HG02763 (cell line): ENCODE results near the gene NKAPL.

Source experiments
- ATAC-seq: cut with Tn5 transposase; IDR thresholded peaks from one replicate; pipeline ENCODE4 v1.9.1; 2021; ENCODE audit warnings: mild to moderate bottlenecking, moderate library complexity; ENCODE audit not compliant: unreplicated experiment

NKAPL gene

DNA sequence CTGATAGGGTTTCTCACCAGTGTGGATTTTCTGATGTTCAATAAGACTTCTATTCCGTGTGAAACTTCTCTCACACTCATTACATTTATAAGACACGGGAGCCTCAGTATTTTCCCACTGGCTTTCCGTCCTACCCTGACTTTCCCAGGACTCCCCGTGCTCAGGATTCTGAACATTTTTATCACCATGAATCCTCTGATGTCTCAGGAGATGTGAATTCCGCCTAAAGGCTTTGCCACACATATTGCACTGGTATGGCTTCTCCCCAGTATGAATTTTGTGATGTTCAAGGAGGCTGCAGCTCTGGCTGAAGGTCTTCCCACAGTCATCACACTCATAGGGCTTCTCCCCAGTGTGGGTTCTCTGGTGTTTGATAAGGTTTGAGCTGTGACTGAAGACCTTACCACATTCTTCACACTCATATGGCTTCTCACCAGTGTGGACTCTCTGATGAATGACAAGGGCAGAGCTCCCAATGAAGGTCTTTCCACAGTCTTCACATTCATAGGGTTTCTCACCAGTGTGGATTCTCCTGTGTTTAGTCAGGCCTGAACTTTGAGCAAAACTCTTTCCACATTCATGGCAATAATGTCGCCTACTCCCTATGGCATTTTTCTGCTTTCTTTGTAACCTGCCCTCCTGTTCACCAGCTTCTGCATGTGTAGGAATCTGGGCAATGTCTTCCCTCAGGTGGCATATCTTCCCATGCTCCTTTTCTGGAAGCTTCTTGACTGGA lies 13.7 kb upstream of the NKAPL start:
- ATAC-seq: no peak

DNA sequence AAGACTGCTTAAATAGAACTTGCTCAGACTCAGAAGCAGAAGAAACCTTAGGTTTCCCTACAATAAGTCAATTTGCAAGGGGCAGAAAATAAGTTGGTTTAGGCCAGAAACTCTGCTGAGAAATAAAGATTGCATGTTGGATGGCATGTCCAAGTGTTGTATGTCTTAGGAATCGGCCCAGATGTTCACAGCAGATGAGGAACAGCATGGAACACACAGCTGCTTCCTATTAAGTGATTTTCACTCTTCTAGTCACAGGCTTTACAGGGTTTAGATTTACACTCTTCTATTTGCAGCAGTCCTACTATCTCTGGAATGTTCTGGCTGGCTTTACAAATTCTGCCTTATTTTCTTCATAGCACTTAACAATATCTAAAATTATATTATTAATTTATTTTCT lies 10.2 kb upstream of the NKAPL start:
- no peak for ATAC-seq

DNA sequence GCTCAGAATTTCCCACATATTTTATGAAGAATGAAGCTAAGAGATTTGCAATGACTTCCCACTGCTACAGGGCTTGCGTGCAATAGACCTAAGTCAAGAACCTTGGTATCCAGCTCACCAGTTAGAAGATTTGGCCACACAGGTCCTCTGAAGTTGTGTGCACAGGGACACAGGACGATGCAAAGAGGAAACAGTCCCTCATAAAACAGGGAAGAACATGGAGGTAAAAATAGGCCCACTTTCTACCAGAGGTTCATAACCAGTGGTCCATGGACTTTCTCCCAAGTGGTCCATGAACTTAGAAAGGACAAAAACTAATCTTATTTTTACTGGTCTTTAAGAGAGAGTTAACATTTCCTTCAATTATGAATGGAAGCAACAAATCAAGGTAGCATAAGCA lies 8.3 kb upstream of the NKAPL start:
- no peak for ATAC-seq

DNA sequence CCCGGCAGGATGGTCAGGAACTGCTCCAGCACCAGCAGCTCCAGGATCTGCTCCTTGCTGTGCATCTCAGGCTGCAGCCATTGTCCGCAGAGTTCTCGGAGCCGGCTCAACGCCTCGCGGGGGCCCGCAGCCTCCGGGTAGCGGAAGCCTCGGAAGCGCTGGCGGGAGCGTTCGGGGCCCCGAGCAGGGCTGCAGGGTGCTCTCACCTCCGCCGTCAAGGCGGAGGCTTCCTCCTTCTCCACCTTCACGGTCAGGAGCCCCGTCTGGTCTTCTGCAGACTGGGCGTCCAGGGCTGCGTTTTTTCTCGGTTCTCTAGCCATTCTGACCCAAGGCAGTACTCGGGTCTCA lies 7.5 kb upstream of the NKAPL start:
- peak; percentile 16 for ATAC-seq

DNA sequence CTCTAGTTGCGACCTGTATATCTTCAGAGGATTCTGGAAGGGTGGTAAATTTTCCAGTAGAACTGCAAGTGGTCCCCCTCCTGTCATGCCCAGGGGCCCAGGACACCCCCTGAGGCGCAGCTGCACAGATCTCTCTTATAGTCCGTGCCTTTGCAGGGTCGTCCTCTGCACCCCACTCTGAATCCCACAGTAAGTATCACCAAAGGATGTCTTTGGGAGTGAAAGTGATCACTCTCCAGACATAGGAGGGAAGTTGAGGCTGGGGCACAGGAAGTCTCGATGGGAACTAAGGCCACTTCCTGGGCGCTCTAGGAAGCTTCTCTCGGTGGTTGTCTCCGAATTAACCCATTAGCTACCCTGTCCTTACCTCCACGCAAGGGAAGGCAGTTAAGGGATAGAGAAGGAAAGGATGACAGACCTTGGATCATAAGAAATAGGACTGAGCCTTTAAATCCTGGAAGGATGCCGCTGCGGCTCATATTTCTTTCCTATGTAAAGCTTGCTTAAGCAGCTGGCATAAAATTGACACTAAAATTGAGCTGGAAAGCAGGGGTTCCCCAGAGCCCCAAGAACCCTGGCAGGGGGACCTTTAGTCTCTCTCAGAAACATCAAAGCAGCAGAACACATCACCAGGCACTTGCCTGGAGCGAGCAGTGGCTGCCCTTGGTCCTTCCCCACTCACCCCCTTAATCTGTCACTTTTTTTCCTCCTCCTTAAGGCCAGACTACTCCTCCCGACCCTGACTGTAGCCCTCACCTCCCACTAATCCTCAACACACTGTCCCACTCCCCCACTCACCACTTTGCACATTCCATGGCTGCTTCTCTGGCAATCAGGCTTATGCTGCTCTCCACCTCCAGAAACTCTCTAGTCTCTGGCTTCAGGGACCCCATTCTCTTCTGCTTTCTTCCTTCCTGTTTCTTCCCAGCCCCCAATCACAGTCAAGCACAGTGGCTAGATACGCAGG lies 6.8 kb upstream of the NKAPL start, which contains the start of gene ZKSCAN4:
Gene ZKSCAN4, minus strand, starts transcription at position 261 of the 967 bp plus-strand sequence. CDS start 289 bp downstream, outside the sequence.
- peak; percentile 81 for ATAC-seq

DNA sequence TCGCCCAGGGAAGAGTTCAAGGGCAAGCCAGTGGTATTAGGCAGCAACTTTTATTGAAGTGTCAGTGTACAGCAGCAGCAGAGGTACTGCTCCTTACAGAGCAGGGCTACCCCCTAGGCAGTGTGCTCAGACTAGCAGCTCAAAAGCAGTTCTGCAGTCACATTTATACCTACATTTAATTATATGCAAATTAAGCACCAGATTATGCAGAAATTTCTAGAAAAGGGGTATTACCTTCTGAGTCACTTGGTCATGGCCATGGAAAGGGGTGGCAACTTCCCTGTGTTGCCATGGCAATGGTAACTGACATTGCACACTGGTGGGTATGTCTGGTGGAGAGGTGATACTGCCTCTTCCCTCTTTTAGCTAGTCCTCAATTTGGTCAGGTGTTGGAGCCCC lies 5.0 kb upstream of the NKAPL start:
- ATAC-seq: no peak

DNA sequence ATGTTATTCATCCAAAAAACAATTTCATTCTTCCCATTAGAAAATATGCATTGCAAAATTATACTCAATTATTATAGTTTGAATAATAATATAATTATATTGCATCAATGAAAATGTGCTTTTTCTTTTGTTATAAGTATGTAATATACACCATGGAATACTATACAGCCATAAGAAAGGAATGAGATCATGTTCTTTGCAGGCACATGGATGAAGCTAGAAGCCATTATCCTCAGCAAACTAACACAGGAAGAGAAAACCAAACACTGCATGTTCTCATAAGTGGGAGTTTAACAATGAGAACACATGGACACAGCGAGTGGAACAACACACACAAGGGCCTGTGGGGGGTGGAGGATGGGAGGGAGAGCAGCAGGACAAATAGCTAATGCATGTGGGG lies 2.1 kb upstream of the NKAPL start:
- no peak for ATAC-seq

DNA sequence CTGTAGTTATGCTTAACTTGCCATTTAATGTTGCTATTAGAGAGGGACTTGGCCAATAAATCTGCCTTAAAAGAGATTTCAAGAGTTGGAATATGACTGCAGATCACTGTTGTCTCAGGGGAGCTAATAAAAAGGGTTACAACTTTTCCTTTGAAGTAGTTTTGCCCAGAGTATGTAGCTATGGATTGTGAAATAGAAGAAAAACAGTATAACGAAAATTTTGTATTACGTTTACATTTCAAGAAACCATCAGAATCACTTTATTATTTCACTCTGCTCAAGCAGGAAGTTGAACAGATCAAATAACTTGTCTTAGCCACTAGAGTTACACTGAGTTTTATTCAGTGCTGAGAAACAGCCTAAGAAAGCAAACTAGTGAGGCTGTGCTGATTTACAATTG lies 4.8 kb downstream of the NKAPL start:
- ATAC-seq: no peak

DNA sequence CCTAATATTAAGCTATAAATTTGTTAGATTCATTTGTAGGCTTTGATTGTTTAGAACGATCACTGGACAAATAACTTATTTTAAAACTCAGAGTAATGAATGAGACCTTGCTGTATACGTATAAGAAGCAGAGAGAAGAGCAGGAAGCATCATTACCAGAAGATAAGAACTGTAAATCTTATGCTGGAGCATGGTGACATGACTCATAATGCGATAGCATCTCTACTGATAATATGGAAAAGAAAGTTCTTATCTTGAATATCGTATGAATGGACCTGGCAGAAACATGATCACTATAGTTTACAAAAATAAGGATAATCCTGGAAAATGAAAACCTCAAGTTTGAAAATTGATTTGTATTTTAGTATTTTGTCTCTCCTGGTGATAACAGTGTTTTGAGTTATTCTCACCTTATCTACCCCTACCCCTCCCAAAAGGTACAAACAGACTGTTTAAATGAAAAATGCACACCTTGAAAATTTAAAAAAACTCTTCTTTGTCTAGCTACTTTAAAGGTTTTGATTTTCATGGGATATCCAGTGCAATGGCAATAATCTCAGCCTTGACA lies 5.8 kb downstream of the NKAPL start:
- no peak for ATAC-seq

DNA sequence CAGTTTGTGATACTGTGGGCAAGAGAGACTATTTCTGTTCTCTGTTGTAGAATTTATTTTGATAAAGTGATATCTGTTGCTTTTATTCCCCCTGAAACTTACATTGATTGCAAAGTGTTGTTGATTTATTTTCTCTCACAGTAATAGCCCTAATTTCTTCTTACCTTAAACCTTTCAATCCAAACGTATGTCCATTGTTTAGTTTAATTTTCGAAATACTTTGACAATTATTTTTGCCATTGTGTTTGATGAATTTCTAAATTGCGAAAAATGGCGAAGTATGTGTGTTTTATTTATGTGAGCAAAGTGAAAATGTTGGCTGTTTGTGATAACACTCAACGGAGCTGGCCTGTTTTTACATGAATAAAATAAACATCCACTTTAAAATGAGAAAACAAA lies 7.5 kb downstream of the NKAPL start:
- no peak for ATAC-seq

DNA sequence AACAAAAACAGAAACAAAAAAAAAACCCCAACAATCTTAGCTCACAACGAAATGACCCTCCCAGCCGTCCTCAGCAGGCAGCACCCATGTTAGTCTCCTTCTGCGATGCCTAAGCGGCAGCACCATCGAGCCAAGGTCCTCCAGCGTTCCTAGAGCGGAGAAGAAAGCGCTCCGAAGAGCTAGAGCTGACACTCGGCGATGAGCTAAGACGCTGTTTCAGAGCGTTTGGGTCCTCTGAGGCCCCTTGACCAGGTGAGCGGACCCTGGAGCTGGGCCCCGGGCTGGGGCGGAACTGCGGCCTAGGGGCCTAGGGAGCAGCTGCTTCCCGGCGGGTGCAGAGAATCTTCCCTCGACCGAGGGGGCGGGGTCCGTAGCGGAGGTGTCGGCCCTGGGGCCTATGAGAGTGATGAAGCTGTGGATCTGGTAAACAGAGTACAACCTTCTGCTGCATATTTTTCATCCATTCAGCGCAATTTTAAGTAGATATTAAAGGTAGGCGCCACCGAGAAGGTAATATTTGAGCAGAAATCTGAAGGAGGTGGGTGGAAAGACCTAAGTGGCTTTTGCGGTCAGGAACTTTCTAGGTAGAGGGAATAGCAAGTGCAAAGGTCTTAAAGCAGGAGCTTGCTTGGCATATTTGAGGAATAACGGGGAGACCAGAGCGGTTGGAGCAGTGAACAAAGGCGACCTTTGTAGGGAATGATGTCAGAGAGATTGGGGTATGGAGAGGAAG lies 8.0 kb downstream of the NKAPL start, which contains the start of gene ZSCAN26:
Gene ZSCAN26, plus strand, starts transcription at position 182 of the 733 bp plus-strand sequence. CDS start 4,777 bp downstream, outside the sequence.
- peak; percentile 82 for ATAC-seq

DNA sequence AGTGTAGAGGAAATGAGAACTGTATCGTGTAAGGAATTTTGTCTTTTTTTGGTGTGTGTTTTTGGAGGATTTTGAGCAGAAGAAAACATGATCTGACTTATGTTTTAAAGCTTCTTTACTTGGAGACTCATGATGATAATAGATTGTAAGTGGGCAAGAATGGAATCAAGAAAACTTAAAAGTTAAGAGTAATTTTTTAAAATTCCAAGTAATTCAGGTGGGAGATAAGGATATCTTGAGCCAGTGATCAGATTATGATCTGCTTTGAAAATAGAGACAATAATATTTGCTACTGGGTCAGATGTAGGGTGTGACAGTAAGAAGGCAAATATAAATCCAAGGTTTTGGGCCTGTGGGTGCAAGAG lies 8.6 kb downstream of the NKAPL start:
- ATAC-seq: no peak

DNA sequence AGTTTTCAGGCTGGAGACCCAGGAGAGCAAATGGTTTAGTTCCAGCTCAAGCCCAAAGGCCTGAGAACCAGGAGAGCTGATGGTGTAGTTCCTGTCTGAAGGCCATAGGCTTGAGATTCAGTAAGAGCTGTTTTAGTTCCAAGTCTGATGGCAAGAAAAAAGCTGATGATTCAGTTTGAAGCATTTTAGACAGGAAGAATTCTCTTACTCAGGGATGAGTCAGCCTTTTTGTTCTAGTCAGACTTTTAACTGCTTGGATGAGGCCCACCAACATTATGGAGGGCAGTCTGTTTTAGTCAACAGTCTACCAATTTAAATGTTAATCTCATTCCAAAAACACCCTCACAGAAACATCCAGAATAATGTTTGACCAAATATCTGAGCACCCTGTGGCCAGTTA lies 10.4 kb downstream of the NKAPL start:
- ATAC-seq: no peak

DNA sequence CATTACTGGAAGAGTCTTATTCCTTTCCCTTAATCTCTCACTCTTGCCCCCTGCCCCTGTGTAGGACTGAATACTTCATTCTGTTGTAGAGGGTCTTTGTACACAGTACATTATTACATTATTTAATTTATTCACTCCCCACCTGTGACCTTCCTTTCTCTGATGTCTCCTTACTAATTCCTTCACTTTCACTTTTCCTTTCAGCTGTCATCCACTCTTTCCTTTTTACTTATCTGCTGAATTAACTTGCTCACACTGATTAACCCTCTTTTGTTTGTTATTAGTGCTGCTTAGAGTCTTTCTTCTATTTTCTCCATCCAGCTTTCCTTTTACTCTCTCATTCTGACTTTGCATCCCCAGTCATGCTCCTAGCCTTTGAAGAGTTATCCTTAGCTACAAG lies 15.8 kb downstream of the NKAPL start:
- ATAC-seq: no peak

DNA sequence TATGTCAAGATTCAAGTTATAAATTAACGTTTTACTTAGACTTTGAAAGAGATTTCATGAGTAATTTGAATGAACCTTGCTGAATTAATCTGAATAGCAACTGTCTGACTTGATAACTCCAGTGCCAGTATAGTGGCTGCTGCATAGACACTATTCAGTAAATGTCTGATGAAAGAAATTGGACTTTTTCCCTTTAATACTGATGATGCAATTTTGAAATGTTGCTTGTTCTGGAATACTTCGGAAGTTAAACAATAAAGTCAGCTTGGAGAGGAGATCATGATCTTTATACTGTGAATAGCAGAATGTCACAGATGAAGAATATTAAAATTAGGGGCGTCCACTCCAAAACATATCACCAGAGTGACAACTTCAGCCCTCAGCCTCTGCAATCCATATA lies 18.6 kb downstream of the NKAPL start:
- no peak for ATAC-seq

DNA sequence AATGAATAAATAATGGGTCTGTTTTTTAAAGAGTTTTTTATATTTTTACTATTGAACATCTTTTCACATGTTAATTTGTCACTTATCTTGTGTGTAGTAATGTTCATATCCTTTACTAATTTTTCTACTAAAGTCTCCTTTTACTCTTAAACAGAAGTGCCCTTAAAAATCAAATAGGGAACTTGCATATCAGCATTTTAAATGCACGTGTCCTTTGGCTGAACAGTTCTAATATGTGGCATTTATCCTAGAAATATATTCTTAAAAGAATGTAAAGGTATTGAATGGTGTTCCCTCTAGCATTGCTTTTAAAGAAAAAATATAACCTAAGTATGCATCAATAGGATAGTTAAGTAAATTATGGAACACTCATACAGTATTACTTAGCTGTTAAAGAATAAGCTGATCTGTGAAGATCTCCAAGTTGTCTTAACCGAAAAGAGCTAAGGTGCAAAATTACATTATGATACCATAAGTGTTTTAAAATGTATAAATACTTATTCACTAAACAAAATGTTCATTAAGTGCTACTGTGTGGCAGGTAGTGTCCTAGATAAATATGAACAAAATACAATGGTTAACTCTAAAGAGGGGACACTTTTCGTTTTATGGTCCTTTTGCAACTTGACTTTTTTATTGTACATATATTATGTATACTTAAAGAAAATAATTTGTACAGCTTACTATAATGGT lies 21.6 kb downstream of the NKAPL start:
- no peak for ATAC-seq

DNA sequence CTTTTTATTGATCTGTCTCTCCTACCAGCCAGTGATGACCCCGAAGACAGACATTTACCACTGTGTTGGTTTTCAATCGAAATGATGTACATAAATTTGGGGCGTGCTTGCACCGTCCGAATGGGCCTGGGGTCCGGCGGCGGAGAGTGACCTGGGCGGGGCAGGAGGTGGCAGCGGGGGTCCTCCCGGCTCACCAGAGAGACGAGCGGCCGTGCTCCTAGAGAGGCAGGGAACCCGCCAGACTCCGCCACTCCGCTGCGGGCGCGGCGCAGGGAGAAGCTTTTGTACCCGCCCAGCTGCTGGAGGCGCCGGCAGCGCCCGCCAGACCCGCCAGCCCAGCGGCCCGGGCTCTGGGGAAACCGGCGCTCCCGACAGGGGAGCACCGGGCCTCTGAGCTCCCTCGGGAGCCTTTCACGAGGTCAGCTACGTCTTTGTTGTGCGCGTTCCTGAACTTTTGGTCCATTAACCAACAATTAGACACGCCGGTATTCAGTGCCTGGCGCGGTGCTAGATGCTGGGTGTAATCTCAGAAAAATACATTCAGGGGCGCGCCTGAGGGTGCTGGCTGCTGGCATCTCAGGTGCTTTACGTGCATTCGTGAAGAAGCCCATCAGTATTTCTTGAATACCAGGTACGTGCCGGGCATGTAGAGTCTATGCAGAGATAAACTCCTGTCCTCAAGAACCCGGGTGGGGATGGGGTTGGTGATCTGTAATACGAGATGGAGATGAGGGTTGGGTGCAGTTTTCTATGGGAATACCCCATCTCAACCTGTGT lies 22.4 kb downstream of the NKAPL start, which contains the start of gene PGBD1:
Gene PGBD1, plus strand, starts transcription at position 285 of the 777 bp plus-strand sequence. CDS start 2,242 bp downstream, outside the sequence.
- ATAC-seq: peak; percentile 90

DNA sequence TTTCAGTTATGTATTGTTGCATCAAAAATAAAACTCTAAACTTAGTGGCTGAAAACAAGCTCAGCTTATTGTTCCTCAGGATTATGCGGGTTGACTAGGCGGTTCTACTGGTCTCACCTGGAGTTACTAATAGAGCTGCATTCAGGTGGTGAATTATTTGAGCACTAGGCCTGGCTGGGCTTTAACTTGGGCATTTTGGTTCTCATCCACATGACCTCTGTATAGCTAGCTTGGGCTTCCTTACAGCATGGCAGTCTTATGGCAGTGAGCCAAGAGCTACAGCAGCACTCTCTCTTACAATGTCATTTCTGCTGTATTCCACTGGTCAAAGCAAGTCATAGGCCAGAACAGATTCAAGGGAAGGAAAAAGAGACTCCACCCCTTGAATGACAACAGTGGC lies 23.8 kb downstream of the NKAPL start:
- ATAC-seq: no peak

DNA sequence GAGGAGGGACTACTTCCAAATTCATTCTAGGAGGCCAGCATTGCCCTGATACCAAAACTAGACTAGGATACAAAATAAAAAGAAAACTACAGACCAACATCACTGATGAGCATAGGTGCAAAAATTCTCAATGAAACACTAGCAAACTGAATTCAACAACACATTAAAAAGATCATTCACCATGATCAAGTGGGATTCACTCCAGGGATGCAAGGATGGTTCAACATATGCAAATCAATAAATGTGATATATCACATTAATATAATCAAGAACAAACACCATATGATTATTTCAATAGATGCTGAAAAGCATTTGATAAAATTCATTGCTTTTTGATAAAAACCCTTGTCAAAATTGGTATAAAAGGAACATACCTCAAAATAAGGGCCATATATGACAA lies 32.5 kb downstream of the NKAPL start:
- no peak for ATAC-seq
